Measurements from ENCODE around the gene OPN1MW2.
"Not testable (repeated sequence)": the region's sequence is repeated elsewhere in the genome, so short reads cannot be mapped to it uniquely, and the experiment has no call there.

DNA sequence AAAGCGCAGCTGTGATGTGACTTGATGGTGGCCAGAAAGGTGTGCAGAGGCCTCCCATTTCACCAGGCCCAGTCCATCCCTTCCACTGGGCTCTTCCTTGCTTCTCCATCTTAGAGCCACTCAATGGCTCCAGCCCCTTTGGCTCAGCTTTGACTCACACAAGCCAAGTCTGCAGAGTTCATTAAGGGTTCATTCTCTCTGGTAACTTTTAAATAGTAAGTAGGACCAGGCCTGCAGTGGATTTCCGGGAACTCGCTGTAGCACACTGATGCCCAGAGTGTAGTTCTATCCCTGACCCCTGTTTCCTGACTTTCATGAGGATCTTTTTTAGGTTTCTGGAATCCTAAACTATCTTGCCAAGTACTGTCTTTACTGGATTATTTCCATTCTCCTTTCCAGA is 11.9 kb downstream of the OPN1MW2 start:
- not testable (repeated sequence) for TF ChIP-seq CTCF, POLR2A, EP300 (IDR thresholded peaks at IDR 0.05)

Data from upper lobe of left lung (tissue), 4 donors.